ENCODE data around the gene CNOT1. TPM values are rescaled to one million over a fixed set of nuclear protein-coding genes. Genes with fewer than 3 reads are reported as not detected.

Gene CNOT1
- total RNA-seq, 6 experiments from 2014 or later = 53.8 to 74.9 (median 65.5) TPM

DNA sequence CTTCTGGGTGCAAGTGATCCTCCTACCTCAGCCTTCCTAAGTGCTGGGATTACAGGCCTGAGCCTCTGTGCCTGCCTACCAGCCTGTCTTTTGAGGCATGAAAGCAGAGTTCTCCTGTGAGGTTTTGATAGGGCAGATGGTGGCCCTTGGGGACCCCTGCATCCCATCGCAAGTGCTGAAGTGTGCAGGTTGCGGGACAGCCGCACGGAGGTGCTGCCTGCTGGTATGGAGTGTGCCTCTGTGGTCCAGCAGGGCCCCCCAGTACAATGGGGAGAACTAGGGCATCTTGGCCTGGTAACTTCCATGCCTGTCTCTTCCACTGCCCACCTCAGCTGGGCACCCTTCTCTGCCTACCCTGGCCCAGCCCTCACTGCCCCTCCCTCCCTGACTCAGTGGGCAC is 139.6 kb downstream of the CNOT1 start:
- no peak for DNase-seq
- H3K9me3 ChIP-seq = no peaks in the 10 kb centered on the region

DNA sequence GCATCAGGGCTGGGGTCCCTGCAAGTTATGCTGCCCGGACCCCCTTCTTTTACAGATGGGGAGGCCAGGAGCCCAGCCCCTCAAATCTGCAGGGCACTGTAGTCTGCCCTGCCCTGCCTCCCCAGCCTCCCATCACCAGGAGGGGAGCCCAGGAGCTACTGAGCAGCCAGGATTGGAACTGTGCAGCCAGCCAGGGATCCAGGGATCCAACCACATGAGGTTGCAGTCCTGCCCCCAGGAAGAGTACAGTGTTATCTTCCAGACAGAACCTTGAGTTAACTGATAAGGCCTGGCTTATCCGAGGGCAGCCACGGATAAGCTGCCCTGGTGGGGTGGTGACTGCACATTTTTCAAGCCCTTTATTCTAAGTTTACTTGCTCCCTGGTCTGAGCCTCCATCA is 141.1 kb downstream of the CNOT1 start:
- Histone ChIP-seq H3K27me3 (no peaks in the 10 kb centered on the region), H3K4me3 (no peak overlapping the region), H3K27ac (no peak overlapping the region), H3K4me1 (peaks cover 0 to 6% (median 0%) of the 10 kb centered on the region in 4 donors), H3K36me3 (no peaks in the 10 kb centered on the region), H3K9me3 (no peaks in the 10 kb centered on the region)
- DNase-seq (no peak), ATAC-seq (peak in 1 of 4 donors; percentile 5)
- no CpG with 5 or more reads among the region's 3 CpGs for whole genome bisulfite sequencing (ENCODE audit: insufficient coverage, low coverage, low lambda C conversion rate, missing lambda C conversion rate)
- TF ChIP-seq, protein P1, sequence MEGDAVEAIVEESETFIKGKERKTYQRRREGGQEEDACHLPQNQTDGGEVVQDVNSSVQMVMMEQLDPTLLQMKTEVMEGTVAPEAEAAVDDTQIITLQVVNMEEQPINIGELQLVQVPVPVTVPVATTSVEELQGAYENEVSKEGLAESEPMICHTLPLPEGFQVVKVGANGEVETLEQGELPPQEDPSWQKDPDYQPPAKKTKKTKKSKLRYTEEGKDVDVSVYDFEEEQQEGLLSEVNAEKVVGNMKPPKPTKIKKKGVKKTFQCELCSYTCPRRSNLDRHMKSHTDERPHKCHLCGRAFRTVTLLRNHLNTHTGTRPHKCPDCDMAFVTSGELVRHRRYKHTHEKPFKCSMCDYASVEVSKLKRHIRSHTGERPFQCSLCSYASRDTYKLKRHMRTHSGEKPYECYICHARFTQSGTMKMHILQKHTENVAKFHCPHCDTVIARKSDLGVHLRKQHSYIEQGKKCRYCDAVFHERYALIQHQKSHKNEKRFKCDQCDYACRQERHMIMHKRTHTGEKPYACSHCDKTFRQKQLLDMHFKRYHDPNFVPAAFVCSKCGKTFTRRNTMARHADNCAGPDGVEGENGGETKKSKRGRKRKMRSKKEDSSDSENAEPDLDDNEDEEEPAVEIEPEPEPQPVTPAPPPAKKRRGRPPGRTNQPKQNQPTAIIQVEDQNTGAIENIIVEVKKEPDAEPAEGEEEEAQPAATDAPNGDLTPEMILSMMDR (IDR thresholded peaks at IDR 0.05) = no peak
- TF ChIP-seq POLR2A (IDR thresholded peaks at IDR 0.05) = no peak
- intact Hi-C loops (cut with DNase I) = loop anchor here in 1 of 2 donors (5.0 kb wide), 1 partner anchor 151 kb away; no protein-coding TSS in a partner anchor

More for the DNA sequence above, 139.6 kb downstream of the CNOT1 start:
- no peak for TF ChIP-seq POLR2A (IDR thresholded peaks at IDR 0.05)
- TF ChIP-seq, protein P1 (IDR thresholded peaks at IDR 0.05) = no peak
- H3K27me3 ChIP-seq = no peaks in the 10 kb centered on the region
- ATAC-seq = no peak
- no peak overlapping the region for H3K4me3 ChIP-seq
- intact Hi-C loops (cut with DNase I) = no loop called here
- no peaks in the 10 kb centered on the region for H3K36me3 ChIP-seq
- H3K4me1 ChIP-seq = peaks cover 0 to 6% (median 0%) of the 10 kb centered on the region in 4 donors
- H3K27ac ChIP-seq = no peak overlapping the region
- WGBS (ENCODE audit: insufficient coverage, low coverage, low lambda C conversion rate, missing lambda C conversion rate) = no CpG with 5 or more reads among the region's 4 CpGs

DNA sequence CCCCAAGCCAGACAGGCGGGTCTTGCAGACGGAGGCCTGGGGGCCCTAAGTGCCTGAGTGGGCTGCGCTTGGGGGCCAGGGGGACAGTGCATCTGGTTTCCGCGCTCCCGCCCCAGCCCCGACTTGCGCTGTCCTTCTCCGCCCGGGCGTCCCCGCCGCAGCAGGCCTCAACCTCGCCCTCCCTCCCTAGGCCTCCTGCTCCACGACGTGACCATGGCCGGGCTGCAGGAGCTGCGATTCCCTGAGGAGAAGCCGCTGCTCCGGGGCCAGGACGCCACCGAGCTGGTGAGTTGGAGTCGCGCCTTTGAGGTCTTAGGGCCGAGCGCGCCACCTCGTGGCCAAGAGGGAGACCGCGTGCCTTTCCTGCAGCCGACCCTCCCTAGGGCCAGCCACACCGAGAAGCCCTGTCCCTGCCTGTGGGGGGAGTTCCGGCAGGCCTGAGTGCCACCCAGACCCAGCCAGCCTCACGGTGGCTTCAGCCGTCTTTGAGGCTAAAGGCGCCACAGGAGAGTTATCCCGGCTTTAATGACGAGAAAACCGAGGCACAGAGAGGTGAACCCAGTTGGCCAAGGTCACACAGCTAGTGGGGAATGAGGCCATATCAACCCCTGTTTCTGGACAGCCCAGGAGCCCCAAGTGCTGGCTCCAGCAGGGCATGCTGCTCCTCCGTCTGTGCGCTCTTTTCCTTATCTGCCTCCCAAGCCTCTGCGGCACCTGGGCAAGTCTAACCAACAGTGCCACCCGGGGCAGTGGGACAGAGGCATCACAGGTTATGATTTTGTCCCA is 141.9 kb downstream of the CNOT1 start:
- no peaks in the 10 kb centered on the region for H3K27me3 ChIP-seq
- H3K4me3 ChIP-seq = no peak overlapping the region
- DNase-seq = peak; percentile 82 to 86 (median 83)
- H3K4me1 ChIP-seq = peaks cover 0 to 6% (median 0%) of the 10 kb centered on the region in 4 donors
- H3K9me3 ChIP-seq = no peaks in the 10 kb centered on the region
- no peaks in the 10 kb centered on the region for H3K36me3 ChIP-seq
- no peak overlapping the region for H3K27ac ChIP-seq
- intact Hi-C loops (cut with DNase I) = loop anchor here in 1 of 2 donors (5.0 kb wide), 1 partner anchor 150 kb away; no protein-coding TSS in a partner anchor
- peak; percentile 94 to 99 (median 98) for ATAC-seq
- TF ChIP-seq POLR2A (IDR thresholded peaks at IDR 0.05) = no peak
- TF ChIP-seq, protein P1 (IDR thresholded peaks at IDR 0.05) = peak; percentile 82 to 91 (median 90)
- 25% methylated on average over 19 of the region's 43 CpGs for WGBS (ENCODE audit: insufficient coverage, low coverage, low lambda C conversion rate, missing lambda C conversion rate)

DNA sequence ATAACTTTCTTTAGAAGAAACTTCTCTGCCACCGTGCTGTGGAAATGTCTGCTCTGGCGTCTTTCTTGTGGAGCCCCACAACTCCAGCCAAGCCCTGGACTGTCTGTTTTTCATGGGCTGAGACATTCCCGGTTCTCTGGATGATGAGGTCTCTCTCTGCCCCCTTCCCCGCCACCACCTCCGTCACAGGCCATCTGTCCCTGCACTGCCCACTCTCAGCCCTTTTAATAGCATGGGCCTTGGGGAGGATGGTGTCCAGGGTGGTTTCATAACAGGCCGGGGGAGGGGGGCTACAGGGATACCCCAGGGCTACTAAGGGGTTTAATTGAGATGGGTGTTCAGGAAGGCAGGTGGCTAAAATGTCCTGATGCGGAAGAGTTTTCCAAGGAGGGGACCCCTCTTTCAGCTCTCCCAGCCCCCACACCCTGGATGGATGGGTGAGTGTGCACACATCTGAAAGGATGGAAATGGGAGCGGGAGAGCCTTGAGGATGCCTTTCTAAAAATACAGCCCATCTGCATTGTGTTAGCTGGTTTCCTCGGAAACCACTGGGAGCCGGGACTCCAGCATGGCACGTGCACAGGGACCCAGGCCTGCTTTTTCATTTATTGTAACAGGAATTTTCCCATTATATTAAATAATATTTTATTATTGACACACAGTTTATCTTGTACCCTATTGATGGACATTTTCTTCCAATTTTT is 144.3 kb downstream of the CNOT1 start:
- no peak for DNase-seq

More for the DNA sequence above, 144.3 kb downstream of the CNOT1 start:
- H3K27ac ChIP-seq = no peak overlapping the region
- WGBS (ENCODE audit: insufficient coverage, low coverage, low lambda C conversion rate, missing lambda C conversion rate) = 53% methylated on average over 8 of the region's 11 CpGs
- no peaks in the 10 kb centered on the region for H3K36me3 ChIP-seq
- TF ChIP-seq POLR2A (IDR thresholded peaks at IDR 0.05) = no peak
- TF ChIP-seq, protein P1 (IDR thresholded peaks at IDR 0.05) = no peak
- intact Hi-C loops (cut with DNase I) = loop anchor here in 1 of 2 donors (5.0 kb wide), 1 partner anchor 148 kb away; no protein-coding TSS in a partner anchor
- H3K9me3 ChIP-seq = no peaks in the 10 kb centered on the region
- H3K4me3 ChIP-seq = no peak overlapping the region
- peaks cover 0 to 6% (median 0%) of the 10 kb centered on the region in 4 donors for H3K4me1 ChIP-seq
- no peaks in the 10 kb centered on the region for H3K27me3 ChIP-seq
- ATAC-seq = no peak

Measured in right lobe of liver (tissue), 6 donors.